ENCODE data around the gene SLC7A9. TPM values are rescaled to one million over a fixed set of nuclear protein-coding genes. Genes with fewer than 3 reads are reported as not detected.

SLC7A9 gene
- total and polyA plus RNA-seq, 10 of the 15 experiments (the other 5 are each of a cell fraction or from before 2014, with no cell fraction given), result 0.13 to 0.17 TPM; not detected in 8

DNA sequence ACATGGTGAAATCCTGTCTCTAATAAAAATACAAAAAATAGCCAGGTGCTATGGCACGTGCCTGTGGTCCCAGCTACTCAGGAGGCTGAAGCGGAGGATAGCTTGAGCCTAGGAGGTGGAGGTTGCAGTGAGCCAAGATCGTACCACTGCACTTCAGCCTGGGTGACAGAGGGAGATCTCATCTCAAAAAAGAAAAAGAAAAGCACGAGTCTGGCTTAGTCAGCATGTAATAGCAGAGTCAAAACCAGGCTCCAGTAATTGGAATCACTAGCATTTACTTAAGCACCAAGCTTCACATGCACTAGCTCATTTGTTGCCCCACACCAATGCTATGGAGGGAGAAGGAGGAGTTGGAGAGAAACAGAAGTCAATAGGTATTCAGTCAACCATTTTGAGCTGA is 41.9 kb upstream of the SLC7A9 start:
- Histone ChIP-seq H2AFZ (ENCODE audit: control insufficient read depth, low read depth, low read length) (no peak overlapping the region), H3K4me2 (ENCODE audit: control insufficient read depth, insufficient read depth) (no peak overlapping the region), H3K36me3 (ENCODE audit: control insufficient read depth in 2 of 2, insufficient read depth in 2 of 2, low read length in 1 of 2) (no peaks in the 10 kb centered on the region), H3K4me1 (ENCODE audit: control insufficient read depth, insufficient read depth, low read length) (no peaks in the 10 kb centered on the region), H3K4me3 (no peak overlapping the region), H3K27ac (ENCODE audit: control insufficient read depth, insufficient read depth) (no peak overlapping the region), H3K9ac (ENCODE audit: control insufficient read depth, insufficient read depth, low read length) (no peak overlapping the region), H4K20me1 (ENCODE audit: control insufficient read depth, insufficient read depth) (no peaks in the 10 kb centered on the region), H3K27me3 (replicated peaks in 1 of 2; ENCODE audit: control insufficient read depth in 2 of 2, insufficient read depth in 2 of 2, low read length in 1 of 2) (no peaks in the 10 kb centered on the region), H3K9me3 (replicated peaks; ENCODE audit: control insufficient read depth, insufficient read depth, low read length) (no peaks in the 10 kb centered on the region), H3K79me2 (ENCODE audit: control insufficient read depth, insufficient read depth, low read length) (no peaks in the 10 kb centered on the region)
- ATAC-seq (no peak), DNase-seq (ENCODE audit: low read depth, low spot score) (no peak), FAIRE-seq (no peak)
- ChIA-PET CTCF (interaction anchor here (1.3 kb wide), 1 partner anchor 10 kb away, joined by 4 read pairs; no protein-coding TSS in a partner anchor), SMC1A (ENCODE audit: uncharacterized antibody, unreplicated experiment) (no interaction called here), POLR2A (no interaction called here), RAD21 (ENCODE audit: unreplicated experiment) (no interaction called here)
- WGBS (ENCODE audit: insufficient coverage, insufficient replicate concordance, low lambda C conversion rate, missing lambda C conversion rate), result 65% methylated on average over 4 of the region's 4 CpGs
- intact Hi-C loops (cut with micrococcal nuclease; ENCODE audit: unreplicated experiment), result no loop called here
- no TSS peak for BruUV-seq (replicated peaks)
- in situ Hi-C loops (cut with MboI), result no loop called here
- TF ChIP-seq, protein P1, sequence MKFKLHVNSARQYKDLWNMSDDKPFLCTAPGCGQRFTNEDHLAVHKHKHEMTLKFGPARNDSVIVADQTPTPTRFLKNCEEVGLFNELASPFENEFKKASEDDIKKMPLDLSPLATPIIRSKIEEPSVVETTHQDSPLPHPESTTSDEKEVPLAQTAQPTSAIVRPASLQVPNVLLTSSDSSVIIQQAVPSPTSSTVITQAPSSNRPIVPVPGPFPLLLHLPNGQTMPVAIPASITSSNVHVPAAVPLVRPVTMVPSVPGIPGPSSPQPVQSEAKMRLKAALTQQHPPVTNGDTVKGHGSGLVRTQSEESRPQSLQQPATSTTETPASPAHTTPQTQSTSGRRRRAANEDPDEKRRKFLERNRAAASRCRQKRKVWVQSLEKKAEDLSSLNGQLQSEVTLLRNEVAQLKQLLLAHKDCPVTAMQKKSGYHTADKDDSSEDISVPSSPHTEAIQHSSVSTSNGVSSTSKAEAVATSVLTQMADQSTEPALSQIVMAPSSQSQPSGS (IDR thresholded peaks at IDR 0.05; ENCODE audit: low read length), result no peak
- TF ChIP-seq YY1 (IDR thresholded peaks at IDR 0.05; ENCODE audit: low read depth, low read length), result no peak
- TF ChIP-seq, protein P2, sequence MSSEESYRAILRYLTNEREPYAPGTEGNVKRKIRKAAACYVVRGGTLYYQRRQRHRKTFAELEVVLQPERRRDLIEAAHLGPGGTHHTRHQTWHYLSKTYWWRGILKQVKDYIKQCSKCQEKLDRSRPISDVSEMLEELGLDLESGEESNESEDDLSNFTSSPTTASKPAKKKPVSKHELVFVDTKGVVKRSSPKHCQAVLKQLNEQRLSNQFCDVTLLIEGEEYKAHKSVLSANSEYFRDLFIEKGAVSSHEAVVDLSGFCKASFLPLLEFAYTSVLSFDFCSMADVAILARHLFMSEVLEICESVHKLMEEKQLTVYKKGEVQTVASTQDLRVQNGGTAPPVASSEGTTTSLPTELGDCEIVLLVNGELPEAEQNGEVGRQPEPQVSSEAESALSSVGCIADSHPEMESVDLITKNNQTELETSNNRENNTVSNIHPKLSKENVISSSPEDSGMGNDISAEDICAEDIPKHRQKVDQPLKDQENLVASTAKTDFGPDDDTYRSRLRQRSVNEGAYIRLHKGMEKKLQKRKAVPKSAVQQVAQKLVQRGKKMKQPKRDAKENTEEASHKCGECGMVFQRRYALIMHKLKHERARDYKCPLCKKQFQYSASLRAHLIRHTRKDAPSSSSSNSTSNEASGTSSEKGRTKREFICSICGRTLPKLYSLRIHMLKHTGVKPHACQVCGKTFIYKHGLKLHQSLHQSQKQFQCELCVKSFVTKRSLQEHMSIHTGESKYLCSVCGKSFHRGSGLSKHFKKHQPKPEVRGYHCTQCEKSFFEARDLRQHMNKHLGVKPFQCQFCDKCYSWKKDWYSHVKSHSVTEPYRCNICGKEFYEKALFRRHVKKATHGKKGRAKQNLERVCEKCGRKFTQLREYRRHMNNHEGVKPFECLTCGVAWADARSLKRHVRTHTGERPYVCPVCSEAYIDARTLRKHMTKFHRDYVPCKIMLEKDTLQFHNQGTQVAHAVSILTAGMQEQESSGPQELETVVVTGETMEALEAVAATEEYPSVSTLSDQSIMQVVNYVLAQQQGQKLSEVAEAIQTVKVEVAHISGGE (CRISPR knock-in tag; IDR thresholded peaks at IDR 0.05), result no peak
- TF ChIP-seq ZBED1 (IDR thresholded peaks at IDR 0.05; ENCODE audit: borderline replicate concordance), result no peak
- TF ChIP-seq SP1 (IDR thresholded peaks at IDR 0.05; ENCODE audit: low read depth, low read length), result no peak
- no peak for TF ChIP-seq EGR1 (IDR thresholded peaks at IDR 0.05; ENCODE audit: borderline replicate concordance in 1 of 2, low read depth in 2 of 2, low read length in 2 of 2)
- no peak for TF ChIP-seq BCL11A (IDR thresholded peaks at IDR 0.05; ENCODE audit: low read depth, low read length)
- no peak for TF ChIP-seq HCFC1 (IDR thresholded peaks at IDR 0.05; ENCODE audit: low read length)
- no peak for TF ChIP-seq PAX5 (IDR thresholded peaks at IDR 0.05; ENCODE audit: borderline replicate concordance, low read depth, low read length)
- TF ChIP-seq CHD4 (IDR thresholded peaks at IDR 0.05), result no peak
- TF ChIP-seq IKZF1 (conservative IDR thresholded peaks at IDR 0.05), result no peak
- no peak for TF ChIP-seq MYB (IDR thresholded peaks at IDR 0.05; ENCODE audit: borderline replicate concordance, low read depth, low read length)
- no peak for TF ChIP-seq E2F4 (IDR thresholded peaks at IDR 0.05; ENCODE audit: low read depth, low read length)
- TF ChIP-seq CHD2 (IDR thresholded peaks at IDR 0.05; ENCODE audit: borderline replicate concordance, low read depth, low read length), result no peak
- TF ChIP-seq POU2F2 (IDR thresholded peaks at IDR 0.05; ENCODE audit: borderline replicate concordance, low read depth, low read length), result no peak
- no peak for TF ChIP-seq SREBF2 (IDR thresholded peaks at IDR 0.05; ENCODE audit: low read length)
- TF ChIP-seq POLR2AphosphoS2 (IDR thresholded peaks at IDR 0.05; ENCODE audit: low read depth, low read length), result no peak
